ENCODE data around the gene HCCS.

DNA sequence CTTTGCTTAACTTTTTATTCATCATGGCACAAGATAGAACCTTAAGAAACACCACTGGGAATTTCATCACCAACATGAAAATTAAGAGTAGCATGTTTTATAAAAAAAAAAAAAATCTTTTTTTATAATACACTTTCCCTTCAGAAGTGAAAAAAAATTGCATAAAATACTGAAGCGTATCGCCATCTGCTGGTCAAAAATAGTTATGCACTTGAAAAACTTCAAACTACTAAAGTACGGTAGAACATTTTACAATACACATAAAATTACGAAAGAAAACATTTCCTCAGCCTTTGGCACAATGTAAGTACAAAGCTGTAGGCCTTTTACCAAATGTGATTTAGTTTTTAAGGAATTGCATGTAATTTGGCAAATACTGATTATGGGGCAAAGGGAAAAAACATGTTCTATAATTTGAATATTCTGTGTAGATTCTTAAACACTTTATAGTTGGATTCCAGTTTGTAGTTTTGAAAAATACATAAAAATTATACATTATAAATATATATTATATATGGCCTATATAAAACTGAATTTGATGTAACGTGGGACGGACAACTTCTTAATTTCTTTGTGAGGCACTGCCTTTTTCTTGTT lies 26.5 kb downstream of the HCCS start:
- TF ChIP-seq, protein P1, sequence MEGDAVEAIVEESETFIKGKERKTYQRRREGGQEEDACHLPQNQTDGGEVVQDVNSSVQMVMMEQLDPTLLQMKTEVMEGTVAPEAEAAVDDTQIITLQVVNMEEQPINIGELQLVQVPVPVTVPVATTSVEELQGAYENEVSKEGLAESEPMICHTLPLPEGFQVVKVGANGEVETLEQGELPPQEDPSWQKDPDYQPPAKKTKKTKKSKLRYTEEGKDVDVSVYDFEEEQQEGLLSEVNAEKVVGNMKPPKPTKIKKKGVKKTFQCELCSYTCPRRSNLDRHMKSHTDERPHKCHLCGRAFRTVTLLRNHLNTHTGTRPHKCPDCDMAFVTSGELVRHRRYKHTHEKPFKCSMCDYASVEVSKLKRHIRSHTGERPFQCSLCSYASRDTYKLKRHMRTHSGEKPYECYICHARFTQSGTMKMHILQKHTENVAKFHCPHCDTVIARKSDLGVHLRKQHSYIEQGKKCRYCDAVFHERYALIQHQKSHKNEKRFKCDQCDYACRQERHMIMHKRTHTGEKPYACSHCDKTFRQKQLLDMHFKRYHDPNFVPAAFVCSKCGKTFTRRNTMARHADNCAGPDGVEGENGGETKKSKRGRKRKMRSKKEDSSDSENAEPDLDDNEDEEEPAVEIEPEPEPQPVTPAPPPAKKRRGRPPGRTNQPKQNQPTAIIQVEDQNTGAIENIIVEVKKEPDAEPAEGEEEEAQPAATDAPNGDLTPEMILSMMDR (IDR thresholded peaks at IDR 0.05; ENCODE audit: low read length), result peak; percentile 37; the same call in 1 of the 2 replicates
- TF ChIP-seq EZH2 (IDR thresholded peaks at IDR 0.05; ENCODE audit: borderline replicate concordance, low read length), result no peak

Data from OCI-LY1 (cell line).